ENCODE measurements around the gene NPTXR. TPM values are rescaled to one million over a fixed set of nuclear protein-coding genes. Genes with fewer than 3 reads are reported as not detected.

The NPTXR gene
- total and polyA plus RNA-seq, 4 donors = 0.05 to 0.45 (median 0.16) TPM

DNA sequence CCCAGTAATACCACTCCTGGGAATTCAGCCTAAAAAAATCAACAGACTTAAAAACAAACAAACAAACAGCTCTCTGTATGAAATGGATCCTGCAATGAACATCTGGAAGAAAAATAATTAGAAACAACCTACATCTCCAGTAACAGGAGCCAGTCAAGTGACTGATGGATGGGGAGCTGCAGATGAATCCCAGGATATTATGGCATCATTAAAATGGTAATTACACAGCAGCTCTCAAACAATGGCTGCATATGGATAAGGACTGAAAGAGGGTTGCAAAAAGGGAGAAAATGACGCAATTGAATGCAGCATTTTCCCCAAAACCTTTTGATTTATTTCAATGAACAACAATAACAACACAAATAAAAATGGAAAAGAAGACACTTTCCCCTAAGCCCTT lies 4.1 kb downstream of the NPTXR start:
- no peak overlapping the region for H3K27ac ChIP-seq (ENCODE audit: low read depth in 1 of 2, low read length in 2 of 2)
- no peak for TF ChIP-seq HNF4A (conservative IDR thresholded peaks at IDR 0.05)
- TF ChIP-seq RAD21 (IDR thresholded peaks at IDR 0.05) = no peak
- no peak for TF ChIP-seq HNF4G (IDR thresholded peaks at IDR 0.05)
- TF ChIP-seq, protein P1, sequence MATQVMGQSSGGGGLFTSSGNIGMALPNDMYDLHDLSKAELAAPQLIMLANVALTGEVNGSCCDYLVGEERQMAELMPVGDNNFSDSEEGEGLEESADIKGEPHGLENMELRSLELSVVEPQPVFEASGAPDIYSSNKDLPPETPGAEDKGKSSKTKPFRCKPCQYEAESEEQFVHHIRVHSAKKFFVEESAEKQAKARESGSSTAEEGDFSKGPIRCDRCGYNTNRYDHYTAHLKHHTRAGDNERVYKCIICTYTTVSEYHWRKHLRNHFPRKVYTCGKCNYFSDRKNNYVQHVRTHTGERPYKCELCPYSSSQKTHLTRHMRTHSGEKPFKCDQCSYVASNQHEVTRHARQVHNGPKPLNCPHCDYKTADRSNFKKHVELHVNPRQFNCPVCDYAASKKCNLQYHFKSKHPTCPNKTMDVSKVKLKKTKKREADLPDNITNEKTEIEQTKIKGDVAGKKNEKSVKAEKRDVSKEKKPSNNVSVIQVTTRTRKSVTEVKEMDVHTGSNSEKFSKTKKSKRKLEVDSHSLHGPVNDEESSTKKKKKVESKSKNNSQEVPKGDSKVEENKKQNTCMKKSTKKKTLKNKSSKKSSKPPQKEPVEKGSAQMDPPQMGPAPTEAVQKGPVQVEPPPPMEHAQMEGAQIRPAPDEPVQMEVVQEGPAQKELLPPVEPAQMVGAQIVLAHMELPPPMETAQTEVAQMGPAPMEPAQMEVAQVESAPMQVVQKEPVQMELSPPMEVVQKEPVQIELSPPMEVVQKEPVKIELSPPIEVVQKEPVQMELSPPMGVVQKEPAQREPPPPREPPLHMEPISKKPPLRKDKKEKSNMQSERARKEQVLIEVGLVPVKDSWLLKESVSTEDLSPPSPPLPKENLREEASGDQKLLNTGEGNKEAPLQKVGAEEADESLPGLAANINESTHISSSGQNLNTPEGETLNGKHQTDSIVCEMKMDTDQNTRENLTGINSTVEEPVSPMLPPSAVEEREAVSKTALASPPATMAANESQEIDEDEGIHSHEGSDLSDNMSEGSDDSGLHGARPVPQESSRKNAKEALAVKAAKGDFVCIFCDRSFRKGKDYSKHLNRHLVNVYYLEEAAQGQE (IDR thresholded peaks at IDR 0.05) = no peak
- TF ChIP-seq FOXA1 (IDR thresholded peaks at IDR 0.05) = no peak
- 80% methylated on average over 1 of the region's 1 CpG for WGBS
- H3K4me1 ChIP-seq (ENCODE audit: control insufficient read depth in 4 of 4, insufficient read depth in 4 of 4, low read length in 3 of 4) = peaks cover 0 to 12% (median 7%) of the 10 kb centered on the region in 4 donors
- peaks cover 0 to 8% (median 1%) of the 10 kb centered on the region in 4 donors for H3K27me3 ChIP-seq (ENCODE audit: control insufficient read depth in 4 of 4, insufficient read depth in 4 of 4, low read length in 3 of 4)
- no peaks in the 10 kb centered on the region for H3K36me3 ChIP-seq (ENCODE audit: control insufficient read depth in 4 of 4, insufficient read depth in 3 of 4, low read depth in 1 of 4, low read length in 3 of 4)
- no peak overlapping the region for H3K4me3 ChIP-seq (ENCODE audit: low read depth in 1 of 3, low read length in 3 of 3)
- H3K9me3 ChIP-seq (ENCODE audit: control insufficient read depth in 4 of 4, low read length in 3 of 4) = no peaks in the 10 kb centered on the region
- H3K9ac ChIP-seq (ENCODE audit: low read depth in 1 of 2, low read length in 2 of 2) = no peak overlapping the region
- DNase-seq (ENCODE audit: low spot score) = no peak

DNA sequence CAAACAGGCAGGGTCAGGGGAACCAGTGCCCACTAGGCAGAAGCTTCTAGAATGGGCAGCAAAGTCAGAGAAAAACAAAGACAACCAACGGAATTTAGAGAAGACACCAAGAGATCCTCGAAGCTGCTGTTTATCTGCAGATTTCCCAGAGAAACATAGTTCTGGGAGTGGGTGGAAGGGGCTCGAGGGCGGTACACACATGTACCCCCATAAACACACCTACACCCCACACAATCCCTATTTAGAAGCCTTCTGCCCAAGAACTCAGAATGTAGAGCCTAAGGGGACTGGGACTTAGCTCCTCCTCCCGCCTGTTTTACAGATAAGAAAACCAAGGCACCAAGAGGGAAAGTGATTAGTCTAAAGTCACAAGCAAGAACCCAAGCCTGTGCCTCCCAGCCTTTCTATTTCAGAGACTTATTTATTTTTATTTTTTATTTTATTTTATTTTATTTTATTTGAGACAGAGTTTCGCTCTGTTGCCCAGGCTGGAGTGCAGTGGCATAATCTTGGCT lies 6.4 kb downstream of the NPTXR start:
- H3K9me3 ChIP-seq (ENCODE audit: control insufficient read depth in 4 of 4, low read length in 3 of 4) = no peaks in the 10 kb centered on the region
- DNase-seq (ENCODE audit: low spot score) = no peak
- no peaks in the 10 kb centered on the region for H3K4me1 ChIP-seq (ENCODE audit: control insufficient read depth in 4 of 4, insufficient read depth in 4 of 4, low read length in 3 of 4)
- H3K9ac ChIP-seq (ENCODE audit: low read depth in 1 of 2, low read length in 2 of 2) = no peak overlapping the region
- no peak overlapping the region for H3K4me3 ChIP-seq (ENCODE audit: low read depth in 1 of 3, low read length in 3 of 3)
- H3K36me3 ChIP-seq (ENCODE audit: control insufficient read depth in 4 of 4, insufficient read depth in 3 of 4, low read depth in 1 of 4, low read length in 3 of 4) = no peaks in the 10 kb centered on the region
- H3K27ac ChIP-seq (ENCODE audit: low read depth in 1 of 2, low read length in 2 of 2) = no peak overlapping the region
- TF ChIP-seq TAF1 (conservative IDR thresholded peaks at IDR 0.05) (no peak), HNF4G (IDR thresholded peaks at IDR 0.05) (no peak), RXRA (IDR thresholded peaks at IDR 0.05) (no peak), NR2F2 (IDR thresholded peaks at IDR 0.05) (no peak), EGR1 (IDR thresholded peaks at IDR 0.05; ENCODE audit: low read depth in 2 of 2) (no peak), FOXA1 (IDR thresholded peaks at IDR 0.05) (no peak), JUND (IDR thresholded peaks at IDR 0.05) (no peak), SP1 (IDR thresholded peaks at IDR 0.05) (no peak), RAD21 (IDR thresholded peaks at IDR 0.05) (no peak), FOXA2 (IDR thresholded peaks at IDR 0.05) (no peak)
- TF ChIP-seq, protein P2, sequence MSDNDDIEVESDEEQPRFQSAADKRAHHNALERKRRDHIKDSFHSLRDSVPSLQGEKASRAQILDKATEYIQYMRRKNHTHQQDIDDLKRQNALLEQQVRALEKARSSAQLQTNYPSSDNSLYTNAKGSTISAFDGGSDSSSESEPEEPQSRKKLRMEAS (IDR thresholded peaks at IDR 0.05) = no peak
- TF ChIP-seq, protein P3, sequence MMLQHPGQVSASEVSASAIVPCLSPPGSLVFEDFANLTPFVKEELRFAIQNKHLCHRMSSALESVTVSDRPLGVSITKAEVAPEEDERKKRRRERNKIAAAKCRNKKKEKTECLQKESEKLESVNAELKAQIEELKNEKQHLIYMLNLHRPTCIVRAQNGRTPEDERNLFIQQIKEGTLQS (IDR thresholded peaks at IDR 0.05) = no peak
- TF ChIP-seq, protein P4, sequence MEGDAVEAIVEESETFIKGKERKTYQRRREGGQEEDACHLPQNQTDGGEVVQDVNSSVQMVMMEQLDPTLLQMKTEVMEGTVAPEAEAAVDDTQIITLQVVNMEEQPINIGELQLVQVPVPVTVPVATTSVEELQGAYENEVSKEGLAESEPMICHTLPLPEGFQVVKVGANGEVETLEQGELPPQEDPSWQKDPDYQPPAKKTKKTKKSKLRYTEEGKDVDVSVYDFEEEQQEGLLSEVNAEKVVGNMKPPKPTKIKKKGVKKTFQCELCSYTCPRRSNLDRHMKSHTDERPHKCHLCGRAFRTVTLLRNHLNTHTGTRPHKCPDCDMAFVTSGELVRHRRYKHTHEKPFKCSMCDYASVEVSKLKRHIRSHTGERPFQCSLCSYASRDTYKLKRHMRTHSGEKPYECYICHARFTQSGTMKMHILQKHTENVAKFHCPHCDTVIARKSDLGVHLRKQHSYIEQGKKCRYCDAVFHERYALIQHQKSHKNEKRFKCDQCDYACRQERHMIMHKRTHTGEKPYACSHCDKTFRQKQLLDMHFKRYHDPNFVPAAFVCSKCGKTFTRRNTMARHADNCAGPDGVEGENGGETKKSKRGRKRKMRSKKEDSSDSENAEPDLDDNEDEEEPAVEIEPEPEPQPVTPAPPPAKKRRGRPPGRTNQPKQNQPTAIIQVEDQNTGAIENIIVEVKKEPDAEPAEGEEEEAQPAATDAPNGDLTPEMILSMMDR (IDR thresholded peaks at IDR 0.05; ENCODE audit: low read depth, low read length, missing input control) = no peak
- TF ChIP-seq, protein P1 (IDR thresholded peaks at IDR 0.05) = no peak
- TF ChIP-seq, protein P5, sequence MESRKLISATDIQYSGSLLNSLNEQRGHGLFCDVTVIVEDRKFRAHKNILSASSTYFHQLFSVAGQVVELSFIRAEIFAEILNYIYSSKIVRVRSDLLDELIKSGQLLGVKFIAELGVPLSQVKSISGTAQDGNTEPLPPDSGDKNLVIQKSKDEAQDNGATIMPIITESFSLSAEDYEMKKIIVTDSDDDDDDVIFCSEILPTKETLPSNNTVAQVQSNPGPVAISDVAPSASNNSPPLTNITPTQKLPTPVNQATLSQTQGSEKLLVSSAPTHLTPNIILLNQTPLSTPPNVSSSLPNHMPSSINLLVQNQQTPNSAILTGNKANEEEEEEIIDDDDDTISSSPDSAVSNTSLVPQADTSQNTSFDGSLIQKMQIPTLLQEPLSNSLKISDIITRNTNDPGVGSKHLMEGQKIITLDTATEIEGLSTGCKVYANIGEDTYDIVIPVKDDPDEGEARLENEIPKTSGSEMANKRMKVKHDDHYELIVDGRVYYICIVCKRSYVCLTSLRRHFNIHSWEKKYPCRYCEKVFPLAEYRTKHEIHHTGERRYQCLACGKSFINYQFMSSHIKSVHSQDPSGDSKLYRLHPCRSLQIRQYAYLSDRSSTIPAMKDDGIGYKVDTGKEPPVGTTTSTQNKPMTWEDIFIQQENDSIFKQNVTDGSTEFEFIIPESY (IDR thresholded peaks at IDR 0.05) = no peak
- 80% methylated on average over 6 of the region's 6 CpGs for WGBS
- H3K27me3 ChIP-seq (ENCODE audit: control insufficient read depth in 4 of 4, insufficient read depth in 4 of 4, low read length in 3 of 4) = peaks cover 0 to 5% (median 1%) of the 10 kb centered on the region in 4 donors

Data from liver (tissue), 9 donors.